Measurements from ENCODE around the gene TMEM259.
A peak's percentile ranks its signal among the peaks of the same experiment; 100 is the strongest.

TMEM259 gene

GRCh38 chr19:970695-971094 is 50.2 kb downstream of the TMEM259 start:
- H3K27me3 ChIP-seq (ENCODE audit: insufficient read depth, low read depth) = no peaks in the 10 kb centered on the region
- H3K4me3 ChIP-seq (IDR thresholded peaks at IDR 0.05; ENCODE audit: insufficient read depth, low read depth, low read length) = no peak overlapping the region
- H3K4me2 ChIP-seq = no peak overlapping the region
- no peaks in the 10 kb centered on the region for H3K79me2 ChIP-seq (ENCODE audit: insufficient read depth, low read depth)
- H3K4me1 ChIP-seq (ENCODE audit: low read depth, poor library complexity, severe bottlenecking) = no peaks in the 10 kb centered on the region
- H3K27ac ChIP-seq = no peak overlapping the region
- H3K36me3 ChIP-seq (ENCODE audit: insufficient read depth) = peaks cover 4% of the 10 kb centered on the region; the same call in 1 of the 2 replicates
- H3K9ac ChIP-seq = no peak overlapping the region
- TF ChIP-seq, protein P1, sequence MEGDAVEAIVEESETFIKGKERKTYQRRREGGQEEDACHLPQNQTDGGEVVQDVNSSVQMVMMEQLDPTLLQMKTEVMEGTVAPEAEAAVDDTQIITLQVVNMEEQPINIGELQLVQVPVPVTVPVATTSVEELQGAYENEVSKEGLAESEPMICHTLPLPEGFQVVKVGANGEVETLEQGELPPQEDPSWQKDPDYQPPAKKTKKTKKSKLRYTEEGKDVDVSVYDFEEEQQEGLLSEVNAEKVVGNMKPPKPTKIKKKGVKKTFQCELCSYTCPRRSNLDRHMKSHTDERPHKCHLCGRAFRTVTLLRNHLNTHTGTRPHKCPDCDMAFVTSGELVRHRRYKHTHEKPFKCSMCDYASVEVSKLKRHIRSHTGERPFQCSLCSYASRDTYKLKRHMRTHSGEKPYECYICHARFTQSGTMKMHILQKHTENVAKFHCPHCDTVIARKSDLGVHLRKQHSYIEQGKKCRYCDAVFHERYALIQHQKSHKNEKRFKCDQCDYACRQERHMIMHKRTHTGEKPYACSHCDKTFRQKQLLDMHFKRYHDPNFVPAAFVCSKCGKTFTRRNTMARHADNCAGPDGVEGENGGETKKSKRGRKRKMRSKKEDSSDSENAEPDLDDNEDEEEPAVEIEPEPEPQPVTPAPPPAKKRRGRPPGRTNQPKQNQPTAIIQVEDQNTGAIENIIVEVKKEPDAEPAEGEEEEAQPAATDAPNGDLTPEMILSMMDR (conservative IDR thresholded peaks at IDR 0.05; ENCODE audit: low read depth, low read length) = peak; percentile 87
- no peaks in the 10 kb centered on the region for H4K20me1 ChIP-seq (ENCODE audit: insufficient read depth)
- H2AFZ ChIP-seq (ENCODE audit: low read depth) = no peak overlapping the region

GRCh38 chr19:966485-967088 is 54.3 kb downstream of the TMEM259 start:
- TF ChIP-seq, protein P1 (conservative IDR thresholded peaks at IDR 0.05; ENCODE audit: low read depth, low read length) = no peak
- Histone ChIP-seq H2AFZ (ENCODE audit: low read depth) (no peak overlapping the region), H3K36me3 (ENCODE audit: insufficient read depth) (peaks cover 4% of the 10 kb centered on the region; the same call in 1 of the 2 replicates), H3K4me1 (ENCODE audit: low read depth, poor library complexity, severe bottlenecking) (no peaks in the 10 kb centered on the region), H3K79me2 (ENCODE audit: insufficient read depth, low read depth) (no peaks in the 10 kb centered on the region), H3K4me2 (no peak overlapping the region), H3K27me3 (ENCODE audit: insufficient read depth, low read depth) (no peaks in the 10 kb centered on the region), H3K27ac (no peak overlapping the region), H3K9ac (no peak overlapping the region), H4K20me1 (ENCODE audit: insufficient read depth) (no peaks in the 10 kb centered on the region), H3K4me3 (IDR thresholded peaks at IDR 0.05; ENCODE audit: insufficient read depth, low read depth, low read length) (no peak overlapping the region)

DNA sequence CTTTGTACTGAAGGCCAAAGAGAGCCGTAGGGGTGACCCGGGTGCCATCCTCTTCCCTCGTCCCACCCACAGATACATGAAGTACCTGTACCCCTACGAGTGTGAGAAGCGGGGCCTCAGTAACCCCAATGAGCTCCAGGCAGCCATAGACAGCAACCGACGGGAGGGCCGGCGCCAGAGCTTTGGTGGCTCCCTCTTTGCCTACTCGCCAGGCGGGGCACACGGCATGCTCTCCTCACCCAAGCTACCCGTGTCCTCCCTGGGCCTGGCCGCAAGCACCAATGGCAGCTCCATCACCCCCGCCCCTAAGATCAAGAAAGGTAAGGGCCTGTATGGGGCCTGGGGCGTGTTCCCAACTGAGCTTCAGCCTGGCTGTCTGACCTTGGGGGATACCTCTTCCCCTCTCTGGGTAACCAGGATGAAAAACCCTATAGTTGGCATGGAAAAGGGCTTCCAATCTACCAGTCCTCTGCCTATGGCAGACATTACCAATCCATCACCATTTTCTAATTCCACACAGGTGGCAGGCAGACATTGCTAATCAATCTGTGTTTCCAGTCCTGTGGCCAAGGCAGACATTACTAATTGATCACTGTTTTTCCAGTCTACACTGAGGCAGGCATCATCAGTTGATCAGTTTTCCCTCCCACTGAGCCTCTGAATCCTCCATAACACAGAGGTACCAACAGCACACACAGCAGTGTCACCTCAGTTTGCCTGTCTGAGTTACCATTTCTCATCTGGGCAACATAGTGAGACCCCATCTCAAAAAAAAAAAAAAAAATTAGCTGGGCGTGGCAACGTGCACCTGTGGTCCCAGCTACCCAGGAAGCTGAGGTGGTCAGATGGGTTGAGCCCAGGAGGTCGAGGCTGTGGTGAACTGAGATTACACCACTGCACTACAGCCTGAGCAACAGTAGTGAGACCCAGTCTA is 55.9 kb downstream of the TMEM259 start:
- H3K4me1 ChIP-seq (ENCODE audit: low read depth, poor library complexity, severe bottlenecking) = no peaks in the 10 kb centered on the region

DNA sequence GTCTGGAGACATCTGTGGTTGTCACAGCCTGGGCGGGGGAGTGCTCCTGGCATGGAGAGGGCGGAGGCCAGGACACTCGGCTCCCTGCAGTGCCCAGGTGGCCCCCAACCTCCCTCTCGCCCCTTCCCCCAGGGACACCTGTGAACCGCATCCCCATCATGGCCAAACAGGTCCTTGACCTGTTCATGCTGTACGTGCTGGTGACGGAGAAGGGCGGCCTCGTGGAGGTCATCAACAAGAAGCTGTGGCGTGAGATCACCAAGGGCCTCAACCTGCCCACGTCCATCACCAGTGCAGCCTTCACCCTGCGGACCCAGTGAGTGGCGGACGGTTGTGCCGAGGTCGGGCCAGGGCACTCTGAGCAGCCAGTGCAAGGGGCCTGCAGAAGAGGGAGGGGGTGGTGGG is 56.8 kb downstream of the TMEM259 start:
- Histone ChIP-seq H3K9ac (no peak overlapping the region), H3K27me3 (ENCODE audit: insufficient read depth, low read depth) (no peaks in the 10 kb centered on the region), H2AFZ (ENCODE audit: low read depth) (no peak overlapping the region), H4K20me1 (ENCODE audit: insufficient read depth) (no peaks in the 10 kb centered on the region), H3K27ac (no peak overlapping the region), H3K36me3 (ENCODE audit: insufficient read depth) (peaks cover 4% of the 10 kb centered on the region; the same call in 1 of the 2 replicates), H3K4me3 (IDR thresholded peaks at IDR 0.05; ENCODE audit: insufficient read depth, low read depth, low read length) (no peak overlapping the region), H3K79me2 (ENCODE audit: insufficient read depth, low read depth) (no peaks in the 10 kb centered on the region), H3K4me2 (no peak overlapping the region), H3K4me1 (ENCODE audit: low read depth, poor library complexity, severe bottlenecking) (no peaks in the 10 kb centered on the region)
- TF ChIP-seq, protein P1 (conservative IDR thresholded peaks at IDR 0.05; ENCODE audit: low read depth, low read length) = no peak

More for the DNA sequence above, 55.9 kb downstream of the TMEM259 start:
- H3K36me3 ChIP-seq (ENCODE audit: insufficient read depth) = peaks cover 4% of the 10 kb centered on the region; the same call in 1 of the 2 replicates
- H2AFZ ChIP-seq (ENCODE audit: low read depth) = no peak overlapping the region
- no peak overlapping the region for H3K27ac ChIP-seq
- no peak overlapping the region for H3K4me2 ChIP-seq
- no peaks in the 10 kb centered on the region for H3K79me2 ChIP-seq (ENCODE audit: insufficient read depth, low read depth)
- no peak overlapping the region for H3K9ac ChIP-seq
- TF ChIP-seq, protein P1 (conservative IDR thresholded peaks at IDR 0.05; ENCODE audit: low read depth, low read length) = no peak
- no peak overlapping the region for H3K4me3 ChIP-seq (IDR thresholded peaks at IDR 0.05; ENCODE audit: insufficient read depth, low read depth, low read length)
- H4K20me1 ChIP-seq (ENCODE audit: insufficient read depth) = no peaks in the 10 kb centered on the region
- no peaks in the 10 kb centered on the region for H3K27me3 ChIP-seq (ENCODE audit: insufficient read depth, low read depth)

Data from KMS-11 (cell line).